B cell (primary cell): ENCODE measurements around the gene ADAP2. TPM values are rescaled to one million over a fixed set of nuclear protein-coding genes. Genes with fewer than 3 reads are reported as not detected.
"Not testable (repeated sequence)": the region's sequence is repeated elsewhere in the genome, so short reads cannot be mapped to it uniquely, and the experiment has no call there.

Source experiments
- ATAC-seq: fragments of 200-7000 bp; cut with Tn5 transposase; one replicate; pipeline ENCODE4 v1.10.0; 2021; ENCODE audit warnings: low read depth, mild to moderate bottlenecking, moderate number of reproducible peaks, moderate library complexity
- CTCF ChIA-PET: fragments of 350-600 bp; sonication (Branson Sonifier 250); formaldehyde crosslinking; loops from one replicate; lab custom pipeline; 2021; ENCODE audit warnings: antibody characterized with exemption, inconsistent platforms; lab: Charles Lee
- POLR2A ChIA-PET: fragments of 350-600 bp; sonication (Branson Sonifier 250); formaldehyde crosslinking; loops from one replicate; lab custom pipeline; 2021; ENCODE audit warnings: antibody characterized with exemption; lab: Charles Lee
- DNase-seq: peaks from one replicate; pipeline ENCODE4 v3.0.0; 2013
- H2AFZ ChIP-seq: 2 replicates; pipeline ENCODE4 v1.6.1; 2012; ENCODE audit warnings: mild to moderate bottlenecking, low read depth, low read length; ENCODE audit not compliant: insufficient read depth, poor library complexity, severe bottlenecking
- H3K27ac ChIP-seq, 2 donors: 1 replicate in 1 of 2; 2 replicates in 1 of 2; pipeline ENCODE4 v1.5.1; 2012 to 2013; ENCODE audit warnings: low read length in 2 of 2, mild to moderate bottlenecking in 2 of 2, moderate library complexity in 1 of 2
- H3K27me3 ChIP-seq, 4 experiments: fragments of 200-600 bp in 1 of 4; sonication (generic) in 1 of 4; replicated peaks in 1 of 4; 1 replicate in 2 of 4; 2 replicates in 2 of 4; pipeline versions ENCODE4 v1.6.1 to v1.7.0; 2013 to 2016; ENCODE audit warnings: low read length in 3 of 4, mild to moderate bottlenecking in 2 of 4, mixed read lengths in 1 of 4, moderate library complexity in 1 of 4; ENCODE audit not compliant: insufficient read depth in 4 of 4, control insufficient read depth in 3 of 4; ENCODE audit errors: control extremely low read depth in 1 of 4
- H3K36me3 ChIP-seq, 2 experiments: replicated peaks in 1 of 2; 1 replicate in 1 of 2; 2 replicates in 1 of 2; pipeline versions ENCODE4 v1.6.1 to v1.7.1; 2013; ENCODE audit warnings: low read length in 1 of 2; ENCODE audit not compliant: insufficient read depth in 2 of 2, control insufficient read depth in 1 of 2; ENCODE audit errors: control extremely low read depth in 1 of 2, extremely low read depth in 1 of 2
- H3K4me1 ChIP-seq, 2 donors: fragments of 200-600 bp in 1 of 2; sonication (generic) in 1 of 2; 1 replicate in 1 of 2; 2 replicates in 1 of 2; pipeline versions ENCODE4 v1.5.1 to v1.6.1; 2013 to 2017; ENCODE audit warnings: low read length in 2 of 2; ENCODE audit not compliant: control insufficient read depth in 2 of 2, insufficient read depth in 2 of 2
- H3K4me2 ChIP-seq: replicated peaks from 2 replicates; pipeline ENCODE3; 2012; ENCODE audit warnings: mild to moderate bottlenecking, low read depth, low read length; ENCODE audit not compliant: poor library complexity, severe bottlenecking
- H3K4me3 ChIP-seq, 5 experiments: fragments of 200-600 bp in 1 of 5; sonication (generic) in 1 of 5; 1 replicate in 3 of 5; 2 replicates in 2 of 5; pipeline versions ENCODE4 v1.5.1 to v1.7.0; 2011 to 2016; ENCODE audit warnings: low read length in 4 of 5, mild to moderate bottlenecking in 4 of 5, low read depth in 2 of 5, control low read depth in 1 of 5, moderate library complexity in 1 of 5; ENCODE audit not compliant: insufficient read depth in 1 of 5; ENCODE audit errors: control extremely low read depth in 1 of 5, extremely low read depth in 1 of 5
- H3K79me2 ChIP-seq: fragments of 200-600 bp; sonication (generic); one replicate; pipeline ENCODE4 v1.6.0; 2016; ENCODE audit warnings: low read length; ENCODE audit not compliant: control insufficient read depth, insufficient read depth
- H3K9ac ChIP-seq: fragments of 200-600 bp; sonication (generic); 2 replicates; pipeline ENCODE4 v1.6.1; 2017; ENCODE audit warnings: mild to moderate bottlenecking, low read length, moderate library complexity
- H3K9me3 ChIP-seq, 3 donors: one replicate each; pipeline versions ENCODE4 v1.6.1 to v1.7.1; 2013; ENCODE audit warnings: low read length in 2 of 3; ENCODE audit not compliant: control insufficient read depth in 2 of 3, insufficient read depth in 1 of 3; ENCODE audit errors: control extremely low read depth in 1 of 3
- H4K20me1 ChIP-seq: 2 replicates; pipeline ENCODE4 v1.6.0; 2012; ENCODE audit warnings: mild to moderate bottlenecking, low read length; ENCODE audit not compliant: insufficient read depth, control insufficient read depth, poor library complexity, severe bottlenecking
- H3K27ac Mint-ChIP-seq: one replicate; pipeline ENCODE4 v1.8.0; 2021; ENCODE audit warnings: mixed read lengths
- H3K27me3 Mint-ChIP-seq: one replicate; pipeline ENCODE4 v1.8.0; 2021; ENCODE audit warnings: mixed read lengths
- H3K4me1 Mint-ChIP-seq: one replicate; pipeline ENCODE4 v1.8.0; 2021; ENCODE audit warnings: mixed read lengths
- H3K4me3 Mint-ChIP-seq: one replicate; pipeline ENCODE4 v1.8.0; 2021; ENCODE audit warnings: mixed read lengths
- H3K9me3 Mint-ChIP-seq: one replicate; pipeline ENCODE4 v1.8.0; 2022; ENCODE audit warnings: mixed read lengths; ENCODE audit not compliant: insufficient read depth
- EZH2 ChIP-seq: IDR thresholded peaks from 2 replicates; pipeline ENCODE4 v1.6.1; 2012; ENCODE audit warnings: borderline replicate concordance, low read depth, mild to moderate bottlenecking, moderate library complexity, low read length; ENCODE audit not compliant: insufficient read depth, poor library complexity, severe bottlenecking
- WGBS: methylation state at CpG from one replicate; pipeline ENCODE4 v1.1.5; 2013; ENCODE audit warnings: missing lambda C conversion rate; ENCODE audit not compliant: insufficient coverage; 5-methylcytosine and 5-hydroxymethylcytosine counted together
- intact Hi-C: fragments of 100-400 bp; cut with micrococcal nuclease; formaldehyde crosslinking; loops from one replicate; pipeline ENCODE4 v1.10.0; 2022
- polyA plus RNA-seq: library from polyadenylated mRNA; depleted of rRNA; stranded (reverse); fragments of >200 nt; gene quantifications from 2 replicates; pipeline ENCODE4 v1.2.3, GENCODE V29; 2012
- total RNA-seq, 2 donors: library from RNA; stranded (reverse); fragments of 120-200 nt in 1 of 2; gene quantifications; 1 replicate in 1 of 2; 2 replicates in 1 of 2; pipeline versions ENCODE4 v1.2.3 to v1.2.4, GENCODE V29; 2013 to 2022
- TF ChIP-seq, protein P1 (sequence below): fragments of 200-600 bp; IDR thresholded peaks from one replicate; pipeline ENCODE4 v1.8.0; 2022; ENCODE audit warnings: antibody characterized with exemption, mild to moderate bottlenecking

The ADAP2 gene
- total and polyA plus RNA-seq, 2 donors (not counting 1 experiment from before 2014, with no cell fraction given) = 8.5 to 14.6 TPM

DNA sequence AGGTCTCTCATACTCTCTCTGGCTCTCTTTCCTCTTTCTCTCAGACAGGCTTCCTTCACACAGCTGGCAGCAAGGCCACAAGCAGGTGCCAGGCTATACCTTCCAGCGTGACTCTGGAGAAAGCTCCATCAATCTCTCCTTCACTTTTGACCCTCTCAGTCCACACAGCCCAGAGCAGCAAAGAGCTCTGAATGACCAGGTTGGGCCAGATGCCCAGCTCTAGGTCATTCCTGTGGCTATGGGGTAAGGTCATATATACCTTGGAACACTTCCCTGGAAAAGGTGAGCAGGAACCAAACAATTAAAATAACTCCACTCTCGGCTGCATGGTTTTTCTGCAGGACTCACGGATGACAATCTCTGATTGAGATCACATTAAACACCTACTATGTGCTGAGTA is 8.8 kb downstream of the ADAP2 start:
- intact Hi-C loops = no loop called here
- ATAC-seq = no peak
- H3K27ac ChIP-seq = no peak overlapping the region
- H3K9ac ChIP-seq = no peak overlapping the region
- peaks cover 0 to 9% of the 10 kb centered on the region in 2 experiments for H3K36me3 ChIP-seq
- Mint-ChIP-seq H3K27ac (no peak overlapping the region), H3K4me3 (no peak overlapping the region), H3K9me3 (no peaks in the 10 kb centered on the region), H3K27me3 (no peaks in the 10 kb centered on the region), H3K4me1 (no peaks in the 10 kb centered on the region)
- H2AFZ ChIP-seq = no peak overlapping the region
- CTCF ChIA-PET = interaction anchor here (0.5 to 1.2 kb wide), 2 partner anchors 27 to 77 kb away, joined by 3 read pairs; no protein-coding TSS in a partner anchor
- H3K79me2 ChIP-seq = no peaks in the 10 kb centered on the region
- no peaks in the 10 kb centered on the region for H3K9me3 ChIP-seq
- WGBS = 100% methylated on average over 1 of the region's 3 CpGs
- H3K27me3 ChIP-seq = no peaks in the 10 kb centered on the region
- TF ChIP-seq, protein P1, sequence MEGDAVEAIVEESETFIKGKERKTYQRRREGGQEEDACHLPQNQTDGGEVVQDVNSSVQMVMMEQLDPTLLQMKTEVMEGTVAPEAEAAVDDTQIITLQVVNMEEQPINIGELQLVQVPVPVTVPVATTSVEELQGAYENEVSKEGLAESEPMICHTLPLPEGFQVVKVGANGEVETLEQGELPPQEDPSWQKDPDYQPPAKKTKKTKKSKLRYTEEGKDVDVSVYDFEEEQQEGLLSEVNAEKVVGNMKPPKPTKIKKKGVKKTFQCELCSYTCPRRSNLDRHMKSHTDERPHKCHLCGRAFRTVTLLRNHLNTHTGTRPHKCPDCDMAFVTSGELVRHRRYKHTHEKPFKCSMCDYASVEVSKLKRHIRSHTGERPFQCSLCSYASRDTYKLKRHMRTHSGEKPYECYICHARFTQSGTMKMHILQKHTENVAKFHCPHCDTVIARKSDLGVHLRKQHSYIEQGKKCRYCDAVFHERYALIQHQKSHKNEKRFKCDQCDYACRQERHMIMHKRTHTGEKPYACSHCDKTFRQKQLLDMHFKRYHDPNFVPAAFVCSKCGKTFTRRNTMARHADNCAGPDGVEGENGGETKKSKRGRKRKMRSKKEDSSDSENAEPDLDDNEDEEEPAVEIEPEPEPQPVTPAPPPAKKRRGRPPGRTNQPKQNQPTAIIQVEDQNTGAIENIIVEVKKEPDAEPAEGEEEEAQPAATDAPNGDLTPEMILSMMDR = no peak
- TF ChIP-seq EZH2 = no peak
- POLR2A ChIA-PET = no interaction called here
- H3K4me3 ChIP-seq = no peak overlapping the region
- no peaks in the 10 kb centered on the region for H3K4me1 ChIP-seq
- H4K20me1 ChIP-seq = no peaks in the 10 kb centered on the region
- DNase-seq = no peak
- no peak overlapping the region for H3K4me2 ChIP-seq

DNA sequence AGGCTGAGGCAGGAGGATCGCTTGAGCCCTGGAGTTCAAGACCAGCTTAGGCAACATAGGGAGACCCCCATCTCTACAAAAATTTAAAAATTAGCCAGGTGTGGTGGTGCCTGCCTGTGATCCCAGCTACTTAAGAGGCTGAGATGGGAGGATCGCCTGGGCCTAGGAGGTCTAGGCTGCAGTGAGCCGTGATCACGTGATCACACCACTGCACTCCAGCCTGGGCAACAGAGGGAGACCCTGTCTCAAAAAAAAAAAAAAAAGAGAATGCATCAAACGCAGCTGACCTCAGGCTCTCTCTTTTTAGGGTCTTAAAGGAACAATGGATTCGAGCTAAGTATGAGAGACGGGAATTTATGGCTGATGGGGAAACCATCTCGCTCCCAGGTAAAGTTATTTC is 9.8 kb downstream of the ADAP2 start:
- H3K36me3 ChIP-seq, H3K9me3 Mint-ChIP-seq, intact Hi-C loops, H4K20me1 ChIP-seq, H3K27ac ChIP-seq, H3K4me3 Mint-ChIP-seq, H3K9me3 ChIP-seq, H3K4me2 ChIP-seq, H2AFZ ChIP-seq, H3K27me3 ChIP-seq, H3K79me2 ChIP-seq, ATAC-seq, H3K4me1 ChIP-seq, H3K27ac Mint-ChIP-seq, H3K4me3 ChIP-seq, H3K9ac ChIP-seq, DNase-seq, H3K27me3 Mint-ChIP-seq, H3K4me1 Mint-ChIP-seq: not testable (repeated sequence)
- CTCF ChIA-PET = interaction anchor here (0.6 to 1.1 kb wide), 2 partner anchors 17 to 1583 kb away, joined by 3 read pairs; no protein-coding TSS in a partner anchor
- 100% methylated on average over 2 of the region's 8 CpGs for WGBS
- POLR2A ChIA-PET = interaction anchor here (0.7 kb wide), 1 partner anchor 265 kb away, joined by 4 read pairs; no protein-coding TSS in a partner anchor
